Right renal cortex interstitium (tissue), 3 donors: ENCODE measurements around the gene PHTF2. TPM values are rescaled to one million over a fixed set of nuclear protein-coding genes. Genes with fewer than 3 reads are reported as not detected.
A peak's percentile ranks its signal among the peaks of the same experiment; 100 is the strongest.
"Not testable (repeated sequence)": the region's sequence is repeated elsewhere in the genome, so short reads cannot be mapped to it uniquely, and the experiment has no call there.

Experiments used
- DNase-seq, 3 donors: peaks; one replicate each; pipeline ENCODE4 v3.0.0-alpha.2; 2013; ENCODE audit warnings: low read depth in 3 of 3, low spot score in 2 of 3
- polyA plus RNA-seq, 3 donors: library from polyadenylated mRNA; unstranded; fragments of 120-200 nt; gene quantifications; one replicate each; pipeline ENCODE4 v1.2.1, GENCODE V29; 2013; ENCODE audit not compliant: insufficient read length in 3 of 3

PHTF2 gene
- polyA plus RNA-seq, 3 donors: 22.2 to 28.8 (median 25.9) TPM

- DNase-seq: not testable (repeated sequence)
These were observed 73.7 kb downstream of the PHTF2 start for GRCh38 chr7:77872256-77872655.

GRCh38 chr7:77873416-77874327 is 75.1 kb downstream of the PHTF2 start:
- not testable (repeated sequence) for DNase-seq

- DNase-seq: no peak
These were observed 79.2 kb downstream of the PHTF2 start for GRCh38 chr7:77877791-77878190.

- no peak for DNase-seq
These were observed 79.9 kb downstream of the PHTF2 start for GRCh38 chr7:77878500-77878899.

DNA sequence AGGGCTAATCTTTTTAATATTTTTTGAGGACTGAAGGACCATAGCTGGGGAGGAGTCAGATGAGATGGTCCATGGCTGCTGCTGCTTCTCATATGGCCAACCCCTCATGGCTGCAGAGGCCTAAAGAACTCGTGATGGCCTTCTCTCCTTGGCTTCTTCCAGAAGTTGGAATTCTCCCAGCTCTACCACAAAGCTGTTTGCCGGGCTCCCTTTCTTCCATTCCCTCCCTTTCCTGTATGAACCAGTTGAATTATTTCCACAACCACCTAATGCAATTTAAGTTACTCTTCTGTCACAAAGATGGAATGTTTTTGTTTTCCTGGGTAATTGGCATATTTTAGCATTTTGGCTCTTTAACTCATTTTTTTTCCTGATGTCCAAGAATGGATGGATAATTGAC is 80.7 kb downstream of the PHTF2 start:
- DNase-seq: no peak

GRCh38 chr7:77881871-77882270 is 83.3 kb downstream of the PHTF2 start:
- no peak for DNase-seq

GRCh38 chr7:77885155-77885554 is 86.6 kb downstream of the PHTF2 start:
- DNase-seq: no peak

DNA sequence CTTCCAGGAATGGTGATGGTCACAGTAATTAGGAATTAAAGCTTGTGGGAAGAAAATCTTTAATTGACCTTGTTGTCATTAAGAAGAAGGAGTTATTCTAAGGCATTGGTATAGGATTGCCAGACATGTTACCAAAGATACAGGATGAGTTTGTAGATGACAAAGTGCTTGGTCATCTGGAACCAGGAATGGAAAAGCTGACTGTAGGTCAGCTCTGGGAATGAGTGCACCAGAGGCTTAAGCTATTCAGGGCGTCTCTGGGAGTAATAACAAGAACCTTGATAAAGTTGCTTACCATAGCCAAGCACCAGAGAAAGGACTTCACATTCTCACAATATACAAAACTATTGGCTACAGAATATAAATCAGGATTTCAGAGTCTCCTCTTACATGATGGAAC is 89.0 kb downstream of the PHTF2 start:
- no peak for DNase-seq

- no peak for DNase-seq
These were observed 90.4 kb downstream of the PHTF2 start for GRCh38 chr7:77888998-77889397.

GRCh38 chr7:77893813-77894212 is 95.2 kb downstream of the PHTF2 start:
- DNase-seq: peak in 1 of 3 donors; percentile 6

DNA sequence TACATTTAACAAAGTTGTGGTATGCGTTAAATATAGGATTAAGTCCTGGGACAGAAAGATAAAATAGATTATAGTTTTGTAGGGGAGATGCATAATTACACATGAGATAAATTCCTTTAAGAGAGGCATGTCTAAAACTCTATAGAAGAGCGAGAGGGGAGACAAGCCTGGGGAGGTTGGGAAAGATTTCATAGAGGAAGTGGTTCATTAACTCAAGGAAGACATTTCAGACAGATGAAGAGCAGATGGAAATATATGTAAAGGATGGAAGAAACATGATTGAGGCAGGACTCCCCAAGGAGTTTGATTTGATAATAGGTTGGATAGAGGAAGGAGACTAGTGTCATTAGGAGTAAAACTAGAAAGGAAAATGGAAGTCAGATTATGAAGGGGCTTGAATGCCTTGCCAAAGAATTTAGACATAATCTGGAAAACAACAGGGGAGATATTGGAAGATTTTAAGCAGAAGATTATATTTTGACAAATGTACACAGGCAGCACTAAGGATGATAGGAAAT is 96.1 kb downstream of the PHTF2 start:
- DNase-seq: no peak

- no peak for DNase-seq
These were observed 97.3 kb downstream of the PHTF2 start for GRCh38 chr7:77895905-77896304.

GRCh38 chr7:77897004-77897547 is 98.5 kb downstream of the PHTF2 start:
- DNase-seq: no peak

DNA sequence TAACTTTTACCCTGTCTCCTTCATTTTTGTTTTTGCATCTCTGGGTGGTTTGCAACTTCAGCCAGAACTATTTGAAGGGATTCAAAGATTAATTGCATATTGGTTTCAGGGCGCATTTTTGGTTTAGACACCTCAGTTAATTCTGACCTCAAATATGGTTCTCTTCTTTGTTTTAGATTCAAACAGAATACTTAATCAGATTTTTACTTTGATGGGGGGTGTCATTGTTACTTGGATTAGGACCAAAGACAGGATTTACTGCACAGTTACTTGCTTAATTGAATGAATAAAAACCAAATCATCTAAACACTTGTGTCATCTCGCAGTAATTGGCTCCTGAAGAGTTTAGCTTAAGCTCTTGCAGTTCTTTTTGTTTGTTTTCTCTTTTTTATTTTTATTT is 100.9 kb downstream of the PHTF2 start:
- no peak for DNase-seq

GRCh38 chr7:77903597-77903996 is 105.0 kb downstream of the PHTF2 start:
- DNase-seq: no peak

GRCh38 chr7:77904252-77904651 is 105.7 kb downstream of the PHTF2 start:
- no peak for DNase-seq

GRCh38 chr7:77907281-77907680 is 108.7 kb downstream of the PHTF2 start:
- DNase-seq: no peak

- no peak for DNase-seq
These were observed 110.1 kb downstream of the PHTF2 start for GRCh38 chr7:77908664-77909063.

GRCh38 chr7:77910124-77910523 is 111.6 kb downstream of the PHTF2 start:
- DNase-seq: no peak

DNA sequence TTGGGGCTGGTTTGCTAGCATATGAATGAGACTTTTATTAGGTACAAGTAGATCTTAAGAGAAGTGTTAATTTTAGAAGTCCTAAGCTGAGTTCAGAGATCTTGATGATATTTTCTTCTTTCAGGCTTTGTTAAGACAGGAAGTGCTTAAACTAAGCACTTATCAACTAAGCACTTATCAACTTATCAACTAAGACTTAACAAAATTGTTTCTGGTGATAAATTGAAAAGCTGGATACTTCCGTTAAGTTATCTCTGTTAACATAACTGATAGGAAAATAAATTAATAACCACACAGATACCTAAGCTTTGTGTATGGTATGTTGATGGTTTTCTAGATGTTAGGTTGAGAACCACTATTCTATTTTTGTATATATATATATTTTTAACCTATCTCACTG is 113.7 kb downstream of the PHTF2 start:
- DNase-seq: no peak

DNA sequence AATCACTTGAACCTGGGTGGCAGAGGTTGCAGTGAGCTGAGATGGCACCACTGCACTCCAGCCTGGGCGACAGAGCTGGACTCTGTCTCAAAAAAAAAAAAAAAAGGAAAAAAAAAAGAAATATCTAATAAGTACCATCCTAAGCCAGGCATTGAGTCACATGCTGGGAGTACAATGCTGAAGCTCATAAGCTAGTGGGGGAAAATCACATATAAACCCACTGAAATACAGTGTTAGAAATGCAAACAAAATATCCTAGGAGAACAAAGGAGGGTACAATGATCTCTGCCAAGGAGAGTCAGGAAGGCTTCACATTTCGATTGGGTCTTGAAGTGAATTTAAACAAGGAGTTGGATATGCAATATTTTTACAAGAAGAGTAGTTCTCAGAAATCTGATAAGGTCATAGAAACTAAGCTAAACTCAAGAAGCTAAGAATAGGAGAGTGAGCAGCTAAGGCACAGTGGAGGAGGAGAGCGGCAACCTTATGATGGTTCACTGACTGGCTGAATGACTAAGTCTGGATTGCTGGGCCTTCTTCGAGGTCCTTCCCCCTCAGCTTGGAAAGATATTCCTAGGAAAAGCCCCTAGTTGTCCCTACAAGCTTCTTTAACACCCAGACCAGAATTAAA is 115.5 kb downstream of the PHTF2 start:
- DNase-seq: no peak
